T-helper 1 cell treated with Interleukin-12 subunit alpha and Interleukin-12 subunit beta and Interleukin-4 antibody, amounts not matched to agents 30 μg/mL and 1 μg/mL, for 36 hours (primary cell): ENCODE data around the gene MPRIP.

ENCODE experiments used
- H3K27ac Mint-ChIP-seq: one replicate; pipeline ENCODE4 v1.8.0; 2021; ENCODE audit warnings: mild to moderate bottlenecking, mixed read lengths
- H3K27me3 Mint-ChIP-seq: one replicate; pipeline ENCODE4 v1.8.0; 2021; ENCODE audit warnings: low read depth, mixed read lengths
- H3K36me3 Mint-ChIP-seq: one replicate; pipeline ENCODE4 v1.8.0; 2021; ENCODE audit warnings: low read depth, mixed read lengths
- H3K4me1 Mint-ChIP-seq: one replicate; pipeline ENCODE4 v1.8.0; 2021; ENCODE audit warnings: low read depth, mixed read lengths
- H3K4me3 Mint-ChIP-seq: one replicate; pipeline ENCODE4 v1.8.0; 2021; ENCODE audit warnings: mild to moderate bottlenecking, moderate library complexity, mixed read lengths
- H3K9me3 Mint-ChIP-seq: one replicate; pipeline ENCODE4 v1.8.0; 2021; ENCODE audit warnings: mixed read lengths

The MPRIP gene

DNA sequence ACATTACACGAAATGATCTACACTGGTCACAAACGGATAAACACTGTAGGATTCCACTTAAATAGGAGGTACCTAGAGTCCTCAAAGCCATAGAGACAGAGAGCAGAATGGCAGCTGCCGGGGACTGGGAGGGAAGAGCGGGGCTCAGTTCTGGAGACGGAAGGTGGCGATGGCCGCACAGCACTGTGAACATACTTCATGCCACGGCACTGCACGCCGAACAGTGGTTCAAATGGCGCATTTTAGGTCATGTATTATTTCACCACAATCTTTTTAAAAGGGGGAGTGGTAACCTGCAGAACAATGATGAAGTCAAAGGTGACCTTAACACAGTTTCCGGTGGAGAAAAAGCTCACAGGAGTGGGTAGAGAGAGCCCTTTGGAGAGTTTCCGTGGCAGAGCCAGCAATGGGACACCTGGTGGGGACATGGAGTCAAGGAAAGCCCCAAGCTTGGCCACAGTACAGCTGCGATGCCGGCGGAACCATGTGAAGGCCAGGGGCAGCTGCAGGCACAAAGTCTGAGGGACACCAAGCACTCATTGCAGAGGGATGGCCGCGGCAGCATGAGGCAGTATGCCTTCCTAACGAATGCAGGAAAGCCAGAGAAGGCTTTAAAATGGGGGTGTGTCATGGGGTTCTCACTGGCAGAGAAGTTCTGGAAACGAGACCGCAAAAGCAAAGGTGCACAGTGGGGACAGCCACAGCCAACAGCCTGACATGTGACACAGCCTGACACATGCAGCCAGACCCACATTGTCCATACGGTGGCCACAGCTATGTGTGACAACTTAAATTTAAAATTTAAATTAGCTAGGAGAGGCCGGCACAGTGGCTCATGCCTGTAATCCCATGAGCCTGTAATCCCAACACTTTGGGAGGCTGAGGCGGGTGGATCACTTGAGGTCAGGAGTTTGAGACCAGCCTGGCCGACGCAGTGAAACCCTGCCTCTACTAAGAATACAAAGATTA, 187.4 kb downstream of the MPRIP start:
- H3K4me3 Mint-ChIP-seq, result no peak overlapping the region
- peaks cover 2% of the 10 kb centered on the region for H3K4me1 Mint-ChIP-seq
- H3K27me3 Mint-ChIP-seq, result no peaks in the 10 kb centered on the region
- H3K9me3 Mint-ChIP-seq, result no peaks in the 10 kb centered on the region
- peak overlapping the region; percentile 21 for H3K27ac Mint-ChIP-seq
- peaks cover 29% of the 10 kb centered on the region for H3K36me3 Mint-ChIP-seq

DNA sequence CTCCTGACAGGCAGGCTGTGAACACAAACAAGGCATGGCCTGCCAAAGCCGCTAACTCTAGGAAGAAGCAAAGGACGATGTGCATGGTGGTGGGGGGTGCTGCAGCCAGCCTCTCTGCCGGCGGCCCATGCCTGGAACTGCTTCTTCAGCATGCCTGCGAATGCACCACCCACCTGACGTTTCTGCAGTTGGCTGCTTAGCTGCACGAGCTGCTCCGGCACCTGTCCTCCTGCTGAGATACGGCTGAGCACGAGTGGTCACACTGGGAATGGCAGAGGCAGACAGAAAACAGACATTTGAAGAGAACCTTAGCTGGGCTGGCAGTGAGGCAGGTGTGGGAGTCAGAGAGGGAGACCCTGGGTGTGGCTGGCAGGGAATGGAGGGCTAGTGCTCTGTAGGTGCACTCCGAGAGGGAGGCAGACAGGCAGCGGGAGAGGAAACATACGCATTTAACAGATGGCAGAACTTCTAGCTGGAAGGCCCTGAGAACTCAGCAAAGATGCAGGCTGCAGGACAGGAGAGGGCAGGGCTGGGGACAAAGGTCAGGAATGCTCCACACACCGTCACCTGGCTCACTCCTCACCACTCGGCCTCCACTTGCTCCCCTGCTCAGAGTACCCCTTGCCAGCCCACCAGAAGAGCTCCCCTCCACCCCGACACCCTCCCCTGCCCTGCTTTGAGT, 189.5 kb downstream of the MPRIP start:
- Mint-ChIP-seq H3K9me3 (no peaks in the 10 kb centered on the region), H3K36me3 (peaks cover 18% of the 10 kb centered on the region), H3K4me1 (peaks cover 16% of the 10 kb centered on the region), H3K4me3 (no peak overlapping the region), H3K27me3 (no peaks in the 10 kb centered on the region), H3K27ac (no peak overlapping the region)

GRCh38 chr17:17232303-17232621, 190.0 kb downstream of the MPRIP start:
- Mint-ChIP-seq H3K9me3 (no peaks in the 10 kb centered on the region), H3K27ac (no peak overlapping the region), H3K27me3 (no peaks in the 10 kb centered on the region), H3K4me3 (no peak overlapping the region), H3K36me3 (peaks cover 19% of the 10 kb centered on the region), H3K4me1 (peaks cover 17% of the 10 kb centered on the region)

DNA sequence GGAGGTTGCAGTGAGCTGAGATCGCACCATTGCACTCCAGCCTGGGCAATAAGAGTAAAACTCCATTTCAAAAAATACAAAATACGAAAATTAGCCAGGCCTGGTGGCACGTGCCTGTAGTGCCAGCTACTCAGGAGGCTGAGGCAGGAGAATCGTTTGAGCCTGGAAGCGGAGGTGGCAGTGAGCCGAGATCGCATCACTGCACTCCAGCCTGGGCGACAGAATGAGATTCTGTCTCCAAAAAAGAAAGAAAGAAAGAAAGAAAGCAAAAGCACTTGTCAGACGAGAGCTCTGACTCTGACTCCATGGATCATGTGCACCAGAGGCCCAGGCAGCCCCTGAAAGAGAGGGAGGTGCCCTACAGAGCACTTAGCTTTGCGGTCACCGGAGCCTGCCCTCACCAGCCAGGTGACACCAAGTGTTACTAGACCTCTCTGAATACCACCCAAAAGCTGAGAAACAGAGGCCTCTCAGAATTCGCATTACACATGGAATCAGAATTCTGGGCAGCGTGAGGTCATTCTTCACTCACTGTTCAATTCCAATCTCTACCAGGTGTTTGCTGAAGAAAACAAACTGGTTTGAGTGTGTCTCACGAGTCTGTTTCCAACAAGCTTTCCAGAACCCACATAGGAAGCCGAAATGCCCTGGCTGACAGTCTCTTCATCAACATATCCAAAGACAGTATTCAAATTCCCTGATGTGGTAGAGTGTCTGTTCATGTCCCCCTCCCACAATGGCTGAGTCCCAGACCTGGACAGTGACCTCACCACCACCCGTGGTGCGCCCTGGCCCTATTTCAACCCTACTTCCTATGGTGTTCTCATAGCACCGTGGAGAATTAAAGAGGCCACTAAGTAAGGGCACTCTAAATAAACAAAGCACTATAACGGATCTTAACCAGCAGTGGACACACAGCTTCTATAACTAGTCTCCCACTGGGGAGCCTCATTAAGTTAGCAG, 193.2 kb downstream of the MPRIP start:
- Mint-ChIP-seq H3K27me3 (no peaks in the 10 kb centered on the region), H3K4me3 (peak overlapping the region; percentile 96), H3K9me3 (no peaks in the 10 kb centered on the region), H3K36me3 (peaks cover 10% of the 10 kb centered on the region), H3K4me1 (peaks cover 21% of the 10 kb centered on the region), H3K27ac (peak overlapping the region; percentile 65)

DNA sequence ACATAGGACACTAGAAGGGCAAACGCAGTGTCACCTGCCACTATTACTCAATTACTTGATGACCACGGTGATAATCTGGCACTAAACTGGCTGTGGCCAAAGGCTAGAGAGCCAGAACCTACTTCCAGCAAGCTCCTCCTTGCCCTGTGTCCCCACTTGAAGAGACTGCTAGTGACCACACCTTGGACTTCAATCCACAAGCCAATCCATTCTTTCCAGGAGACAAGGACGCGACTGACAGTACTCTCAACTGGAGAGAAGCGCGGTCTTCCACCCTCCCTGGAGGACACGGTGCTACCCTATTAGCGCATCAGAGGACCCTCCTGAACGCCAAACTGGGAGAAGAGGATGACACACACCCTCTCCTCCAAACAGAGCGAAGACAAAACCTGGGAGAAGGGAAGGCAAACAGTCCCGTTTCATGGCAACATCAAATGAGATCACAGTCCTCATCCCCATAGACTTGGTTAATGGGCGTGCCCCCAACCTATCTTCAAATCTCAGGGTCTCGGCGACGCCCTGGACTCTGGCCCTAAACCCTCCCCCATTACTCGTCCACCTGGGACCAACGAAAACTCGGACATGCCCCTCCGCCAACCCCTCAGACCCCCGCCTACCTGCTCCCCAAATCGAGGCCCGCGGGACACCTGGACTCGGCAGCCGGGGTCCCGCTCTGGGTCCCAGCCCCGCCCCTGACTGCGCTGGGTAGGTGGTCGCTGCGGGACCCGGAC, 194.2 kb downstream of the MPRIP start:
- peaks cover 8% of the 10 kb centered on the region for H3K36me3 Mint-ChIP-seq
- H3K4me3 Mint-ChIP-seq, result peak overlapping the region; percentile 96
- peaks cover 21% of the 10 kb centered on the region for H3K4me1 Mint-ChIP-seq
- no peaks in the 10 kb centered on the region for H3K9me3 Mint-ChIP-seq
- no peaks in the 10 kb centered on the region for H3K27me3 Mint-ChIP-seq
- peak overlapping the region; percentile 99 for H3K27ac Mint-ChIP-seq

DNA sequence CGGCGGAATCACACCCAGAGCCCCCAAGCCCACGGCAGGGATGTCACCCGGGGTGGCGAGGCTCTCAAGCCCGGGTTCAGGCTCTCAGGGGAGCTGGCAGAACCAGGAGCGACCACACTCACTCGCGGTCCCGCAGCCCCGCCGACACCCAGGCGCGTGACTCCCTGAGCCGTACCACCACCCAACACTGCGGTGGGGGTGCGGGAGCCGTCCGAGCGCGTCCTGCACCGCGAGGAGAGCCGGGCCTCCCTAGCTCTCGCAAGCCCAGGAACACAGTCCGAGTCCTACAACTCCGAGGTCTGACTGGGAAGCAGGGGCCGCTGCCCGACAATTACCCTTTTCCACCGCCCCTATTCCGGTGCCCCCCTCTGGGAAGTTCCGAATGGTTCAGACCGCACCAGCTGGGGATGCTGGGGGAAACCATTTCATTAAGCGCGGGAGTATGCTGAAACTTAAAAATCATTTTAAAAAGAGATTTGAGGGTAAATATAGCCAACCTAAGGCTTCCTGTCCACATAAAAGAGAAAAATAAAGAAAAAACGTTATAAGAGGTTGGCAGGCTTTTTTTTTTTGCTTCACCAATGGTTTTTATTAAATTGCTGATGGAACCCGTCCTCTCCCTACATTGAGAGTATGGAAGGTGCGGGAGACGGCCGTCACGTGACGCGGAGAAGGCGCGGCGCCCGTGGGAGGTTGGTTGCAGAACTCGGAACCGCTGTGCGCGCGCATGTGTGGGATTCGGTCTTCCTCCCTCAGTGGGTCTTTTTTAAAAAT, 195.0 kb downstream of the MPRIP start, which contains the start of gene FLCN:
TSS of gene FLCN (minus strand) at position 143 of the 774 bp plus-strand sequence. CDS start 9,031 bp downstream, outside the sequence.
- Mint-ChIP-seq H3K27me3 (no peaks in the 10 kb centered on the region), H3K4me3 (peak within 1 kb of the TSS; percentile 96), H3K36me3 (peaks cover 6% of the 10 kb centered on the region), H3K27ac (peak within 1 kb of the TSS; percentile 99), H3K4me1 (peaks cover 21% of the 10 kb centered on the region), H3K9me3 (no peaks in the 10 kb centered on the region)

- Mint-ChIP-seq H3K9me3 (no peaks in the 10 kb centered on the region), H3K27ac (no peak overlapping the region), H3K36me3 (peaks cover 3% of the 10 kb centered on the region), H3K27me3 (no peaks in the 10 kb centered on the region), H3K4me3 (no peak overlapping the region), H3K4me1 (peaks cover 19% of the 10 kb centered on the region)
These were observed 197.6 kb downstream of the MPRIP start for GRCh38 chr17:17239832-17240231.

GRCh38 chr17:17241656-17242055, 199.4 kb downstream of the MPRIP start:
- H3K36me3 Mint-ChIP-seq, result peaks cover 9% of the 10 kb centered on the region
- H3K4me1 Mint-ChIP-seq, result peaks cover 5% of the 10 kb centered on the region
- H3K27ac Mint-ChIP-seq, result no peak overlapping the region
- H3K9me3 Mint-ChIP-seq, result no peaks in the 10 kb centered on the region
- H3K27me3 Mint-ChIP-seq, result no peaks in the 10 kb centered on the region
- H3K4me3 Mint-ChIP-seq, result no peak overlapping the region

- Mint-ChIP-seq H3K4me3 (no peak overlapping the region), H3K9me3 (no peaks in the 10 kb centered on the region), H3K27ac (no peak overlapping the region), H3K27me3 (no peaks in the 10 kb centered on the region), H3K36me3 (peaks cover 13% of the 10 kb centered on the region), H3K4me1 (peaks cover 4% of the 10 kb centered on the region)
These were observed 200.0 kb downstream of the MPRIP start for GRCh38 chr17:17242246-17242645.
